ENCODE results near the gene FNIP2. TPM values are rescaled to one million over a fixed set of nuclear protein-coding genes. Genes with fewer than 3 reads are reported as not detected.
"Not testable (repeated sequence)": the region's sequence is repeated elsewhere in the genome, so short reads cannot be mapped to it uniquely, and the experiment has no call there.

The FNIP2 gene
- total RNA-seq, 1 donor from 2014 or later, result 56.0 TPM

GRCh38 chr4:158807691-158808090 is 38.9 kb downstream of the FNIP2 start:
- Mint-ChIP-seq H3K36me3 (ENCODE audit: insufficient read depth) (no peaks in the 10 kb centered on the region), H3K27ac (no peak overlapping the region), H3K27me3 (no peaks in the 10 kb centered on the region), H3K4me3 (ENCODE audit: low read depth) (no peak overlapping the region), H3K9me3 (ENCODE audit: low read depth) (no peaks in the 10 kb centered on the region), H3K4me1 (ENCODE audit: low read depth) (peaks cover 57% of the 10 kb centered on the region)
- DNase-seq (ENCODE audit: low spot score, unreplicated experiment), result no peak
- no peak for TF ChIP-seq CTCF (IDR thresholded peaks at IDR 0.05; ENCODE audit: unreplicated experiment)

GRCh38 chr4:158808399-158808798 is 39.6 kb downstream of the FNIP2 start:
- H3K4me3 Mint-ChIP-seq (ENCODE audit: low read depth), result no peak overlapping the region
- no peaks in the 10 kb centered on the region for H3K27me3 Mint-ChIP-seq
- DNase-seq (ENCODE audit: low spot score, unreplicated experiment), result no peak
- peaks cover 54% of the 10 kb centered on the region for H3K4me1 Mint-ChIP-seq (ENCODE audit: low read depth)
- H3K36me3 Mint-ChIP-seq (ENCODE audit: insufficient read depth), result no peaks in the 10 kb centered on the region
- H3K27ac Mint-ChIP-seq, result no peak overlapping the region
- no peak for TF ChIP-seq CTCF (IDR thresholded peaks at IDR 0.05; ENCODE audit: unreplicated experiment)
- H3K9me3 Mint-ChIP-seq (ENCODE audit: low read depth), result no peaks in the 10 kb centered on the region

- not testable (repeated sequence) for H3K27ac Mint-ChIP-seq; H3K36me3 Mint-ChIP-seq (ENCODE audit: insufficient read depth); H3K27me3 Mint-ChIP-seq; DNase-seq (ENCODE audit: low spot score, unreplicated experiment); H3K9me3 Mint-ChIP-seq (ENCODE audit: low read depth); H3K4me3 Mint-ChIP-seq (ENCODE audit: low read depth)
- peaks cover 60% of the 10 kb centered on the region for H3K4me1 Mint-ChIP-seq (ENCODE audit: low read depth)
These were observed 40.4 kb downstream of the FNIP2 start for GRCh38 chr4:158809208-158809607.

GRCh38 chr4:158809611-158810486 is 41.0 kb downstream of the FNIP2 start:
- Mint-ChIP-seq H3K27me3 (no peaks in the 10 kb centered on the region), H3K4me1 (ENCODE audit: low read depth) (peaks cover 62% of the 10 kb centered on the region), H3K9me3 (ENCODE audit: low read depth) (no peaks in the 10 kb centered on the region), H3K36me3 (ENCODE audit: insufficient read depth) (peaks cover 2% of the 10 kb centered on the region), H3K27ac (peak overlapping the region; percentile 6), H3K4me3 (ENCODE audit: low read depth) (no peak overlapping the region)
- no peak for DNase-seq (ENCODE audit: low spot score, unreplicated experiment)
- no peak for TF ChIP-seq CTCF (IDR thresholded peaks at IDR 0.05; ENCODE audit: unreplicated experiment)

GRCh38 chr4:158810487-158811215 is 41.8 kb downstream of the FNIP2 start:
- Mint-ChIP-seq H3K27me3 (no peaks in the 10 kb centered on the region), H3K27ac (peak overlapping the region; percentile 6), H3K36me3 (ENCODE audit: insufficient read depth) (peaks cover 2% of the 10 kb centered on the region), H3K4me1 (ENCODE audit: low read depth) (peaks cover 60% of the 10 kb centered on the region), H3K4me3 (ENCODE audit: low read depth) (no peak overlapping the region), H3K9me3 (ENCODE audit: low read depth) (no peaks in the 10 kb centered on the region)
- DNase-seq (ENCODE audit: low spot score, unreplicated experiment), result no peak
- no peak for TF ChIP-seq CTCF (IDR thresholded peaks at IDR 0.05; ENCODE audit: unreplicated experiment)
